Stimulated activated CD8-positive, alpha-beta memory T cell treated with anti-CD3 and anti-CD28 coated beads, Interleukin-7, amount 100 ng/mL, for 1 hour (primary cell): ENCODE measurements around the gene MRPL52.
"Not testable (repeated sequence)": the region's sequence is repeated elsewhere in the genome, so short reads cannot be mapped to it uniquely, and the experiment has no call there.

Experiments
- DNase-seq, 2 donors: peaks; one replicate each; pipeline ENCODE4 v3.0.0-alpha.2; 2020; ENCODE audit warnings: low read depth in 2 of 2

Gene MRPL52

GRCh38 chr14:22829661-22830442, at the start of gene MRPL52:
TSS of gene MRPL52 (plus strand) at chr14:22829887. CDS start at chr14:22829913, 26 bp downstream.
- DNase-seq = peak; percentile 77 to 78

GRCh38 chr14:22780105-22780679, 49.5 kb upstream of the MRPL52 start:
- DNase-seq = no peak

GRCh38 chr14:22780941-22781300, 48.8 kb upstream of the MRPL52 start:
- no peak for DNase-seq

DNA sequence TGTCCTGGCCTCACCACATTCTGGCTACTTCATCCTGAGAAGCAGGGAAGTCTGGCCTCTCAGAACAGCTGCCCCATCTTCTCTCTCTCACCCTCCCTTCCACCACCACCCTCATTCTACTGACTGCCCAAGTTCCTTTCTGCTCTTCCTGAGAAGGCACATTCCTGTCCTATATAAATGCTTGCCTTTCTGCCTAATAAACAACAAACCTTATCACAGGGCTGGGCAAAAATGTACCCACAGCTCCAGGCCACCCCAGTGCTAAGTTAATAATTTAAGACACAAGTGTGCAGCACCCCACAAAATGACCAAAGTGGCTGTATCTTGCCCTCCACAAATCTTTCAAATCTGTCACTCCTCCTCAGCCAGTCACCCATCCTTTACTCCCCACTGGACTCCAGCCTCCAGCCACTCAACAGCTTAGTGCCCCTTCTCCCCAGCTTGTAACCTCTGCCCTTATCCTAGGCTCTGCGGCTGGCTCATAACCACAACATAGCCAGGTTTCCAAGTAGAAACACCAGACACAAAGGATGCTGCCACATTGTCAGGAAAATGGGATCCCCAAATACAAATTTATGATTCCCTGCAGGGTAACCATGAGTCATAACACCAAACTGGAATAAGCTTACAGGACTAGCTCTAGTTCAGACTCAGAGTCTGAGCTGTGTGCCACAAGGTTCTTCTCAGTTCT, 48.2 kb upstream of the MRPL52 start:
- no peak for DNase-seq

DNA sequence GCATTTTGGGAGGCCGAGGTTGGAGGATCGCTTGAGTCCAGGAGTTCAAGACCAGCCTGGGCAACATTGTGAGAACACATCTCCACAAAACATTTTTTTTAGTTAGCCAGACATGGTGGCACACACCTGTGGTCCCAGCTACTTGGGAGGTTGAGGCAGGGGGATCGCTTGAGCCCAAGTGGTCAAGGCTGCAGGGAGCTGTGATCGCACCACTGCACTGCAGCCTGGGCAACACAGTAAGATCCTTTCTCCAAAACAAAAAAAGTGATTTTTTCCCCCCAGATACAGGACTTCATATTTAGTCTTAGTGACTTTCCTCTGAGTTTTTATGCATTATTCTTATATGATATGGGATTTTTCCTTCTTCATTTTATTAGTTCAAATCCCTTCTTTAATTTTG, 43.0 kb upstream of the MRPL52 start:
- DNase-seq = no peak

DNA sequence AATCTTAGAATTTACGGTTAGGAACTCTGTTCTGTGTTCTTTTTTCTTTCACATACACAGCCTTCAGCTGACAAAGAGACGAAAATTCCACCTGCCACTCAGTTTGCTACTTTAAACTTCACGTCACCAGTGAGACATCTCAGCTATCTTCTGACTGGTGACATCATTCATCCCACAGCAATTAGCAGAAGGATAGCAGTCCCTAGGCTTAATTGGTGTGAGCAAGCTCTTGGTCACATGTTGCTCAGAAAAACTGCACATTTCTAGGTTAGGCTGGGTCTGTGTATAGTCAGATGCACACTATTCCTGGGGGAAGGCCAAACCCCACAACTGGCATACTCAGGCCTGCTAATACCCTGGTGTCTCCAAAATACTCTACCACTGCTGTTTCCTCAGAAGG, 38.4 kb upstream of the MRPL52 start:
- DNase-seq = no peak

DNA sequence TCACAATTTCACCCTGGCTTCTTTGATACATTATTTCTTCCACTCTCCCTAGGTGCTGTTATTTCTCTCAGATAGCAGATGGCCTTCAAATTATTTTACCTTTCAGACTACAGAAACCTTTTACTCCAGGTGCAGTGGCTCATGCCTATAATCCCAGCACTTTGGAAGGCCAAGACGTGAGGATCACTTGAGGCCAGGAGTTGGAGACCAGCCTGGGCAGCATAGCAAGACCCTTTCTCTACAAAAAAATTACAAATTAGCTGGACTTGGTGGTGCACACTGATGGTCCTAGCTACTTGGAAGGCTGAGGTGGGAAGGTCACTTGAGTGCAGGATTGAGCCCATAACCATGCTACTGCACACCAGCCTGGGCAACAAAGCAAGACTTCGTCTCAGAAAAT, 37.5 kb upstream of the MRPL52 start:
- DNase-seq = no peak

GRCh38 chr14:22793550-22793949, 36.1 kb upstream of the MRPL52 start:
- DNase-seq = not testable (repeated sequence)

GRCh38 chr14:22793976-22794375, 35.7 kb upstream of the MRPL52 start:
- no peak for DNase-seq

DNA sequence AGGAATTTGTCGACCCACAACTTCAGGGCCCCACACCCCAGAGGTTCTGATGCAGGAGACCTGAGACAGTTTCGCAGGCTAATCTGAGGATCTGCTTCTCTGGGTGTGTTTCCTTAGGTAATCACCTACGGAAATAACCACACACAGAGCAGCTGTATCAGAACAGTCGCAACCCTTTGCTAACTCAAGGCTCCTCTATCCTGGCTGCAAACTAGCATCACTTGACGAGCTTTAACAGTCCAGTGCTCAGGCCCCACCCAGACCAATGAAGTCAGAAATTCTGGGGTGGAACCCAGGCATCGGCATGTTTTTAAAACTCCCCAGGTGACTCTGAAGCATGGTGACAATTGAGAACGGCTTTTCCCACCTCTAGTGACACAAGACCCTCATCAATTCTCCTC, 35.1 kb upstream of the MRPL52 start:
- DNase-seq = no peak

DNA sequence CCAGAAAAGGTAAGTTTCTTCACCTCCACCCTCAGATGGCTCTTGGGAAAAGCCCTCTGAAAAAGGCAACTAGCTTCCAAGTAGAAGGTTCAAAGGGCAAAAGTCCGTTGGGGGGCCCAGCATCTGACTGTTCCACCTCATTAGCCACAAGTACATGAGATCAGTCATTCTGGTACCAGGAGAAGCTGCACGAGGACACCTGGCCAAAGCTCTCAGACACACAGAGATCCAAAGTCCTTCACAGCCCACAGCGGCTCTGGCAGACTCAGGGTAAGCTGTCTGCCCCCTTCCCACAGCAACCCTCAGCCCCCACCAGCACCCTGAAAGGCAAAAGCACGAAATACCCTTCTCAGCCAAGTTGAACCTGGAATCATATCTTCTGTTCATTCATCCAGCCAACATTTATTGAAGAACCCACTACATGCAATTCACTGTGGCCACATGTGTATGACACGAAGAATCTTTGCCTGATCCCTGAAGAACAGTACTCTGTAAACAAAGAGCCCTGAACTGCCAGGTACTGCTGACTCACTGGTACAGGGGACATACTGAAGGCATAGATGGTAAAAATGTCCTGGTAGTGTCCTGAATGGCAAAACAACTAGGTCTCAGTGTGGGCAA, 33.5 kb upstream of the MRPL52 start:
- DNase-seq = no peak

DNA sequence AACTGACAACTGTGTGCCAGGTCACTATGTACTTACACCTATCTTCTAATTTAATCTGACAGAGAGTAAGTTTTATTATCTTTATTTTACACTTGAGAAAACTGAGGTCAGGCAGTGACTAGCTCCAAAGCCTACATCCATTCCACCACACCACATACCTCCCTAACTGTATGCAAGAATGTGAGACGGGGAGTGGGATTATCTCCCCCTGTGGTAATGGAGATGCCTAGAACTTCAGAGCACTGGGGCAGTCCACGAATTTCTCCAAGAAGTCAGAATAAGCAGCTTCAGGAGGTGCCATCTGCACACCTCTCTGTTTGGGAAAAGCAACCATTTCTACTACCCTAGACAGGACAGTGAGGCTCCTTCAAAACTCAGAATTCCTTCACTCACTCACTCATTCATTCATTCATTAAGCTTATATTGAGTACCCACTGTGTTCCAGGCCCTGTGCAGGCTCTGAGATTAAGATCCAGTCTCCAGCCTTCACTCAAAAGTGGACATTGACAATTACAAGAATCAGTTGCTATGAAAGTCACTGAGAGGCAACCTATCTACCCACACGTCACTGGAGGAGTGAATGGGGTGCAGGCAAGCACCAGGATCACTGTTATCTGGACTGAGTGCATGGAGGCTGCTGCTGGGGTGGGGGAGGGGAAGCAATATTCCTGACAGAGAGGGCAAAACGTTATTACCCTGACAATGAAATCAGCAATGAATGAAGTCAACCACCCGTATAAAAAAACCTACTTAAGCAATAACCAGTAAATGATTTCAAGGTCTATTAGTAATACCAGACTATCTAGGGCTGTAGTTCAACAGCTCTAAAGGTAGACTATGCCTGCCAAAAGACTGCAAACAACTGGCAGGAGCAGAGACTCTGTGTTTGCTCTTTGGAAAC, 32.4 kb upstream of the MRPL52 start:
- DNase-seq = no peak

- DNase-seq = no peak
Measured at GRCh38 chr14:22798528-22798927, 31.2 kb upstream of the MRPL52 start.

GRCh38 chr14:22800346-22800745, 29.3 kb upstream of the MRPL52 start:
- DNase-seq = no peak

DNA sequence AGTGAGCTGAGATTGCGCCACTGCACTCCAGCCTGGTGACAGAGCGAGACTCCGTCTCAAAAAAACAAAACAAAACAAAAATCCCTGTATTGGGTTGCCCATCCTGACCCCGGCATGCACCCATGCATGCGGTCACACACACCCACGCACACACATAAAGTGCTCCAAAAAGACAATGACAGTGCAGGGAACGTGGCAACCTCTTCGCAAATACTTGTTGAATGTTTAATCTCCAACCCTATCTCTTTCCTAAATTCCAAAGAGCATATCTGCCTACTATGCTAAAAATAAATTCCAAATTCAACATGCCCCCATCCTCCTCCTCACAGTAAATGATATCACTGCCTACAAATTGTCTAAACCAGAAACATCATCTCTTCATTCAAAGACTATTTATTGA, 28.0 kb upstream of the MRPL52 start:
- DNase-seq = no peak

DNA sequence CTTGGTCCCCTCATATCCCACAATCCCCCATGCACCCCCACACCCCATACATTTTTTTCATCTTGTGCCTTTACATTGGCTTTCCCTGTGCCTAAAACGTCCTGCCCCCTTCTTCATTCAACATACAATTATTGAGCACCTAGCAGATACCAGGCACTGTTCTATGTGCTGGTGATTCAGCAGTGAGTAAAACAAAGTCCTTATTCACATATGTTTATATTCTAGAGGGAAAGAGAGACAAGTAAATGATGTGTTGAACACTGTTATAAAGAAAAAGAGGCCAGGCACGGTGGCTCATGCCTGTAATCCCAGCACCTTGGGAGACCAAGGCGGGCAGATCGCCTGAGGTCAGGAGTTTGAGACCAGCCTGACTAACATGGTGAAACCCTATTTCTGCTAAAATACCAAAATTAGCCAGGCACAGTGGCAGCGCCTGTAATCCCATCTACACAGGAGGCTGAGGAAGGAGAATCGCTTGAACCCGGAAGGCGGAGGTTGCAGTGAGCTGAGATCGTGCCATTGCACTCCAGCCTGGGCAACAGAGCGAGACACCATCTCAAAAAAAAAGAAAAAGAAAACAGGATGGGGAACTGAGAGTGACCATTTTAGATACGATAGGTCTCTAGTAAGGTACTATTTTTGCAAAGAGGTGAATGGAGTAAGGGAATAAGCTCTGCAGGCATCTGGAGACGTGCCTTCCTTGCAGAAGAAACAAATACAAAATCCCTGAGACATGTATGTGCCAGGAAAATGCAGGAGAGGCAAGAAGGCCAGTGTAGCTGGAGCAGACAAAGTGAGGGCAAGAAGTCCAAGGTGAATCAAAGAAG, 26.6 kb upstream of the MRPL52 start:
- DNase-seq = no peak

DNA sequence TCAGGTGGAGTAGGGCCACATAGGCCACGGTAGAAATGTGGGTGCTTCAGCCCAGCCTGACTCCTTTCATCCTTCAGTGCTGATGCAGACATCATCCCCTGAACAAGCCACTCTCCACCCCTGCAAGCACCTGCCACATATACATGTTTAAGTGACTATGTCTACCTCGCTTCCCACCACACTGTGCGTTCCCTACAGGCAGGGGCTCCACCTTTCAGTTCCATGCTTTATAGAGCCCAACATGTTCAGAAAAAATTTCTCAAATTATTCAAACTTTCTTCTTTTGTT, 26.1 kb upstream of the MRPL52 start:
- DNase-seq = no peak

DNA sequence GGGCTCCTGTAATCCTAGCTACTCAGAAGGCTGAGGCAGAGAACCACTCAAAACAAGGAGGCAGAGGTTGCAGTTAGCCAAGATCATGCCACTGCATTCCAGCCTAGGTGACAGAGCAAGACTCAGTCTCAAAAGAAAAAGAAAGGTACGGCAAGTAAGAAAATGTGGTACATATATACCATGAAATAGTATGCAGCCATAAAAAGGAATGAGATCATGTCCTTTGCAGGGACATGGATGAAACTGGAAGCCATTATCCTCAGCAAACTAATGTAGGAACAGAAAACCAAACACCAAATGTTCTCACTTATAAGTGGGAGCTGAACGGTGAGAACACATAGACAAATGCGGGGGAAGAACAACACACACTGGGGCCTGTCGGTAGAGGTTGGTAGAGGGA, 24.5 kb upstream of the MRPL52 start:
- DNase-seq = not testable (repeated sequence)

GRCh38 chr14:22807432-22808087, 22.1 kb upstream of the MRPL52 start:
- DNase-seq = no peak
